Choroid plexus epithelial cell (primary cell): Measurements from ENCODE around the gene PRKCA.
A peak's percentile ranks its signal among the peaks of the same experiment; 100 is the strongest.

ENCODE experiments used
- DNase-seq: peaks from one replicate; pipeline ENCODE4 v3.0.0-alpha.2; 2010; ENCODE audit warnings: low read depth
- H3K4me3 ChIP-seq: 2 replicates; pipeline ENCODE4 v1.5.1; 2011; ENCODE audit warnings: low read depth, mild to moderate bottlenecking, control low read depth, low read length, moderate library complexity
- CTCF ChIP-seq: conservative IDR thresholded peaks from 2 replicates; pipeline ENCODE4 v1.5.1; 2011; ENCODE audit warnings: low read depth, mild to moderate bottlenecking, control low read depth, inconsistent platforms, low read length, moderate library complexity

The PRKCA gene

GRCh38 chr17:66746736-66747135 lies 444.3 kb downstream of the PRKCA start:
- H3K4me3 ChIP-seq = no peak overlapping the region
- no peak for TF ChIP-seq CTCF
- peak; percentile 17 for DNase-seq

GRCh38 chr17:66747578-66748275 lies 445.3 kb downstream of the PRKCA start:
- H3K4me3 ChIP-seq = no peak overlapping the region
- DNase-seq = peak; percentile 77
- TF ChIP-seq CTCF = no peak

DNA sequence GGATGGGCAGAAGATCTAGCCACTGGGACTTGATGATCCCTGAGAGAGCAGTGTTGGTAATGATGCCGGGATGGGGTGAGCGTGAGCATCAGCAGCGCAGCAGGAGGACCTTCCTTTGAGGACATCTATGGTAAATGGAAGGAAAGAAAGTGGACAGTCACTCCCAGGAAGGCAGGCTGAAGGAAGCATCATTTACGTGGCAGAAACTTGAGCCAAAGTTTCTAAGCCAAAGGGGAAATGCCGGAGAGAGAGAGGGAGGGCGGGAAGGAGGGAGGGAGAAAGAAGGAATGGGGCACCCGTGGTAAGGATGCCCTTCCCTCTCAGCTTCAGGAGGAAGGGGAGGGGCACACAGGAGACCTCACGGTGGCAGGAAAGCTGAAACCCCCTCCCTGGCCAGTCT lies 446.2 kb downstream of the PRKCA start:
- no peak overlapping the region for H3K4me3 ChIP-seq
- TF ChIP-seq CTCF = no peak
- DNase-seq = no peak

GRCh38 chr17:66749217-66749832 lies 446.9 kb downstream of the PRKCA start:
- TF ChIP-seq CTCF = no peak
- no peak overlapping the region for H3K4me3 ChIP-seq
- DNase-seq = no peak

DNA sequence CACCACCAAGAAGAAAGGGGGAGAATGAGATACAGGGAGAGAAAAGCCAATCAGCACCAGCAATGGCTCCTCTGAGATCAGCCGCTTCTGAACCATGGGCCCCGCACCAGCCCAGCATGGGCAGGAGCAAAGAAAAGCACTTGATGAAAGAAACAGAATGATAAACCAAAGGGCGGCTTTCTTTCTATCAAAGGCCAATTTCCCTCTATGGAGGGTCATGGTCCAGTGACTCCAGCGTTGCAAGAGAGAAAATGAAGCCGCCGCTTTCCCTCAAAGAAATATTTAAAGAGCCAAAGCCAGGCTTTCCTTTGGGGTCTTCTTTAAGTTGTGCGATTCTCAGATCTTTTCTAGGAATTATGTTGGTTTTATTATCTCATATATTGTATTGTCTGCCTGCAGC lies 447.7 kb downstream of the PRKCA start:
- DNase-seq = no peak
- no peak overlapping the region for H3K4me3 ChIP-seq
- no peak for TF ChIP-seq CTCF

- TF ChIP-seq CTCF = no peak
- no peak overlapping the region for H3K4me3 ChIP-seq
- DNase-seq = no peak
Measured at GRCh38 chr17:66750781-66751543, 448.5 kb downstream of the PRKCA start.

DNA sequence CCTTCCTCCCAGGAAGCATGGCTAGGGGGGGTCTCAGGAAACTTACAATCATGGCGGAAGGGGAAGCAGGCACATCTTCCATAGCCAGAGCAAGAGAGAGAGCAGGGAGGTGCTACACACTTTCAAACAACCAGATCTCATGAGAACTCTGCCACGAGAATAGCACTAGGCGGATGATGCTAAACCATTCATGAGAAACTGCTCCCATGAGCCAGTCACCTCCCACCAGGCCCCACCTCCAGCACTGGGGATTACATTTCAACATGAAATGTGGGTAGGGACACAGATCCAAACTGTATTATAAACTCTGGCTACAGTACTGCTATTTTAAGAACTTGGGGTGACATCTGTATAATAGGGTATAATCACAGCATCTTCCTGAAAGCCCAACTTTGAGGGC lies 449.4 kb downstream of the PRKCA start:
- no peak for TF ChIP-seq CTCF
- no peak for DNase-seq
- H3K4me3 ChIP-seq = no peak overlapping the region
